ENCODE data around the gene OBP2B.

DNA sequence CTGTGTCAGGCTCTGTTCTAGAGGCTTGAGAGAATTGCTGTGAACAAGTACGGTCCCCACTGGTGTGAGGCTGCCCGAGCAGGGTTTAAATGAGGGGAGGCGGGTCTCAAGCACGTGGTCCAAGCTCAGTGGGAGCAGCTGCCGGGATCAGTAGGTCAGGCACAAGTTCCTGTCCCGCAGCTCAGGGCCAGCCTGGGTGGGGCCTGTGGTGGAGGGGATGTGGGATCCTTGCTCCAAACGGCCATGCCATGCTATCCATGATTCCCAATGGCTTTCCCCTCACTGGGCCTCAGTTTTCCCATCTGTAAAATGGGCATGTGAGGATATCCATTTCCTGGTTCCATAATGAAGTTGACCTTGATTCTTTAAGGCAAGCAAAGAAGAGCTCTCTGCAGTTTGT is 17.1 kb downstream of the OBP2B start:
- TF ChIP-seq, protein P1, sequence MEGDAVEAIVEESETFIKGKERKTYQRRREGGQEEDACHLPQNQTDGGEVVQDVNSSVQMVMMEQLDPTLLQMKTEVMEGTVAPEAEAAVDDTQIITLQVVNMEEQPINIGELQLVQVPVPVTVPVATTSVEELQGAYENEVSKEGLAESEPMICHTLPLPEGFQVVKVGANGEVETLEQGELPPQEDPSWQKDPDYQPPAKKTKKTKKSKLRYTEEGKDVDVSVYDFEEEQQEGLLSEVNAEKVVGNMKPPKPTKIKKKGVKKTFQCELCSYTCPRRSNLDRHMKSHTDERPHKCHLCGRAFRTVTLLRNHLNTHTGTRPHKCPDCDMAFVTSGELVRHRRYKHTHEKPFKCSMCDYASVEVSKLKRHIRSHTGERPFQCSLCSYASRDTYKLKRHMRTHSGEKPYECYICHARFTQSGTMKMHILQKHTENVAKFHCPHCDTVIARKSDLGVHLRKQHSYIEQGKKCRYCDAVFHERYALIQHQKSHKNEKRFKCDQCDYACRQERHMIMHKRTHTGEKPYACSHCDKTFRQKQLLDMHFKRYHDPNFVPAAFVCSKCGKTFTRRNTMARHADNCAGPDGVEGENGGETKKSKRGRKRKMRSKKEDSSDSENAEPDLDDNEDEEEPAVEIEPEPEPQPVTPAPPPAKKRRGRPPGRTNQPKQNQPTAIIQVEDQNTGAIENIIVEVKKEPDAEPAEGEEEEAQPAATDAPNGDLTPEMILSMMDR (IDR thresholded peaks at IDR 0.05) = no peak
- TF ChIP-seq POLR2A (IDR thresholded peaks at IDR 0.05) = no peak
- TF ChIP-seq POLR2AphosphoS5 (IDR thresholded peaks at IDR 0.05; ENCODE audit: insufficient read depth in 1 of 2, low read depth in 1 of 2) = no peak

Data from vagina (tissue), 2 donors.